ENCODE measurements around the gene CD101. TPM values are rescaled to one million over a fixed set of nuclear protein-coding genes. Genes with fewer than 3 reads are reported as not detected.

CD101 gene
- total and polyA plus RNA-seq, 2 of the 8 experiments (the other 6 are each of a cell fraction or from before 2014, with no cell fraction given): 1.1 to 1.2 TPM

GRCh38 chr1:116994411-116994810 is 7.1 kb upstream of the CD101 start (continued):
- TF ChIP-seq RAD21 (IDR thresholded peaks at IDR 0.05 in 1 of 2, conservative IDR thresholded peaks at IDR 0.05 in 1 of 2; ENCODE audit: low read depth in 2 of 2, low read length in 2 of 2): no peak
- no peak for TF ChIP-seq HDAC2 (IDR thresholded peaks at IDR 0.05; ENCODE audit: borderline replicate concordance in 1 of 2, low read depth in 2 of 2, low read length in 2 of 2)
- no peak for TF ChIP-seq CTCF (IDR thresholded peaks at IDR 0.05; ENCODE audit: control extremely low read depth in 1 of 3, insufficient read depth in 1 of 3, low read depth in 1 of 3, low read length in 3 of 3)
- no peak for TF ChIP-seq CHD1 (IDR thresholded peaks at IDR 0.05; ENCODE audit: low read depth, low read length)
